HG02840 (cell line): ENCODE measurements around the gene DENND4A.
"Not testable (repeated sequence)": the region's sequence is repeated elsewhere in the genome, so short reads cannot be mapped to it uniquely, and the experiment has no call there.

Experiments used
- ATAC-seq: cut with Tn5 transposase; IDR thresholded peaks from one replicate; pipeline ENCODE4 v1.9.1; 2021; ENCODE audit warnings: mild to moderate bottlenecking, moderate library complexity, moderate number of reproducible peaks; ENCODE audit not compliant: unreplicated experiment, low FRiP score

The DENND4A gene

GRCh38 chr15:65790694-65791334 is 1.3 kb downstream of the DENND4A start:
- ATAC-seq: no peak

GRCh38 chr15:65789759-65790425 is 2.2 kb downstream of the DENND4A start:
- no peak for ATAC-seq

- no peak for ATAC-seq
Measured at GRCh38 chr15:65789105-65789504, 3.0 kb downstream of the DENND4A start.

- ATAC-seq: no peak
Measured at GRCh38 chr15:65787260-65787659, 4.8 kb downstream of the DENND4A start.

- ATAC-seq: no peak
Measured at GRCh38 chr15:65785151-65785550, 6.9 kb downstream of the DENND4A start.

- no peak for ATAC-seq
Measured at GRCh38 chr15:65783872-65784271, 8.2 kb downstream of the DENND4A start.

GRCh38 chr15:65782096-65782495 is 10.0 kb downstream of the DENND4A start:
- no peak for ATAC-seq

GRCh38 chr15:65778701-65779100 is 13.4 kb downstream of the DENND4A start:
- not testable (repeated sequence) for ATAC-seq

GRCh38 chr15:65778269-65778668 is 13.8 kb downstream of the DENND4A start:
- no peak for ATAC-seq

- no peak for ATAC-seq
Measured at GRCh38 chr15:65777843-65778242, 14.2 kb downstream of the DENND4A start.

- ATAC-seq: no peak
Measured at GRCh38 chr15:65777053-65777452, 15.0 kb downstream of the DENND4A start.

GRCh38 chr15:65773386-65774111 is 18.5 kb downstream of the DENND4A start:
- no peak for ATAC-seq

GRCh38 chr15:65772930-65773329 is 19.2 kb downstream of the DENND4A start:
- no peak for ATAC-seq

- no peak for ATAC-seq
Measured at GRCh38 chr15:65771870-65772269, 20.2 kb downstream of the DENND4A start.

GRCh38 chr15:65769482-65769881 is 22.6 kb downstream of the DENND4A start:
- no peak for ATAC-seq

GRCh38 chr15:65767895-65768294 is 24.2 kb downstream of the DENND4A start:
- ATAC-seq: no peak

- no peak for ATAC-seq
Measured at GRCh38 chr15:65767264-65767595, 24.9 kb downstream of the DENND4A start.

- ATAC-seq: no peak
Measured at GRCh38 chr15:65766422-65767263, 25.4 kb downstream of the DENND4A start.

GRCh38 chr15:65765106-65765505 is 27.0 kb downstream of the DENND4A start:
- no peak for ATAC-seq

GRCh38 chr15:65762914-65763787 is 28.9 kb downstream of the DENND4A start:
- no peak for ATAC-seq
